Right ventricle myocardium superior (tissue), 1 donor: ENCODE data around the gene BRSK1. TPM values are rescaled to one million over a fixed set of nuclear protein-coding genes. Genes with fewer than 3 reads are reported as not detected.

ENCODE experiments used
- ATAC-seq: fragments of 200-7000 bp; cut with Tn5 transposase; one replicate; pipeline ENCODE4 v1.9.1; 2020; ENCODE audit warnings: mild to moderate bottlenecking; ENCODE audit not compliant: poor library complexity
- DNase-seq: peaks from one replicate; pipeline ENCODE4 v3.0.0-alpha.2; 2020
- intact Hi-C: fragments of 100-400 bp; cut with DNase I; formaldehyde crosslinking; loops from one replicate; pipeline ENCODE4 v1.11.2; 2022
- long read RNA-seq: library from polyadenylated mRNA; unstranded; transcript quantifications from one replicate; pipeline ENCODE4 v2.0.0, GENCODE V29; 2021
- total RNA-seq: library from RNA; stranded (reverse); fragmentation: NEBNext Ultra II Directional; extraction: Animal tissue kit (Norgen Biotek cat#: 25700); gene quantifications from one replicate; pipeline ENCODE4 v1.2.1, GENCODE V29; 2021
- donor health status: DM: no; HTN: yes; CAD: no; lungs with severe emphysema.

BRSK1 gene
- total RNA-seq: 1.6 TPM
- long read RNA-seq, partial matches to known transcripts: 1 of 1 reads
- long read RNA-seq, other reads (novel, unspliced or antisense): 0 of 1 reads

DNA sequence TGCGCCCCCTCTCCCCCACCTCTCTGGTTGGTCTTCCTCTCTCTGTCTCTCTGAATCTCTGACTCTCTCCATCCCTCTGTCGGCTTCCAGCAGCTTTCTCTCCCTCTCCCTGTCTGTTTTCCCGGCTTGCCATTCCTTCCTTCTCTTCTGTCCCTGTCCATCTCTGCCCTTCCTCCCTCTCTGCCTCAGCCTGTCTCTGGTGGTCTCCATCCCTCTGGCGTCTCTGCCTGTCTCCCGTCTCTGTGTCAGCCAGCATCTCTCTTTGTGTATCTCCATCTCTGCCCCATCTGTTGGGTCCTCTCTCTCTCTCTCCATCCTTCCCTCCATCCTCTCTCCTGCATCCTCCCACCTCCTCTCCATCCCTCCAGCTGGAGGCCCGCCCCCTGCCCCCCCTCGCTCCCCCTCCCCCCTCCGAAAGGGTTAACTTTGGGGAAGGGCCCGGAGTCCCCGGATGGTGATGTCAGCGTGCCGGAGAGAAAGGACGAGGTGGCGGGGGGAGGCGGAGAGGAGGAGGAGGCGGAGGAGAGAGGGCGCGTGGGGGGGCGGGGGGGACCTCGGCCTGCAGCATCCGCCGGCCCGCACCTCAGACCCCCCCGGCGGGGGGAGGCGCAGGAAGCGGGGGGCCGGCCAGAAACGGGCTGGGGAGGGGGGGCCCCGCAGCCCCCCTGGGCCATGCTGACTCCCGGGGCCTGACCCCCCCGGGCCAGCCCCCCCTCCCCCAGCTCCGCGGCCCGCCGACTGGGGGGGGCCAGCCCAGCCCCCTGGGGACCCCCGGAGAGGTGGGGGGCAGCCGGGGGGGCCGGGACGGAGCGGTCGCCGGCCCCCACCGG is at the start of gene BRSK1:
Gene BRSK1 (plus strand): TSS at position 450 of the 830 bp plus-strand sequence. CDS start 446 bp downstream, outside the sequence.
- DNase-seq (peak; percentile 71), ATAC-seq (no peak)
- intact Hi-C loops: no loop called here

DNA sequence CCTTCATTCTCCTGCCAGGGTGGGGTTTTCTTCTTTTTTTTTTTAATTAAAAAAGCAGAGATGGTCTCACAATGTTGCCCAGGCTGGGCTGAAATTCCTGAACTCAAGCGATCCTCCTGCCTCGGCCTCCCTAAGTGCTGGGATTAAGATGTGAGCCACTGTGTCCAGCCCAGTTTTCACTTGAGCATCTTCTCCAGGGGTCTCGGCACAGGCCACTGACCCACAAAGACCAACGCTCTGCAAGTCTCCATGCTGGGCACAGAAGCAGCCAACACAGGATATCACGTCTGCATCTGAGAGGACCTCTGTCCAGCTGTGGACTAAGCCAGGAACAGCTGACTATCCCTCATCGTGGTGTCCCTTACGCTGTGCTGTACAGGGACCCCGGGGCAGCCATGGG is 45.8 kb upstream of the BRSK1 start:
- ATAC-seq: no peak
- no peak for DNase-seq
- intact Hi-C loops: no loop called here

DNA sequence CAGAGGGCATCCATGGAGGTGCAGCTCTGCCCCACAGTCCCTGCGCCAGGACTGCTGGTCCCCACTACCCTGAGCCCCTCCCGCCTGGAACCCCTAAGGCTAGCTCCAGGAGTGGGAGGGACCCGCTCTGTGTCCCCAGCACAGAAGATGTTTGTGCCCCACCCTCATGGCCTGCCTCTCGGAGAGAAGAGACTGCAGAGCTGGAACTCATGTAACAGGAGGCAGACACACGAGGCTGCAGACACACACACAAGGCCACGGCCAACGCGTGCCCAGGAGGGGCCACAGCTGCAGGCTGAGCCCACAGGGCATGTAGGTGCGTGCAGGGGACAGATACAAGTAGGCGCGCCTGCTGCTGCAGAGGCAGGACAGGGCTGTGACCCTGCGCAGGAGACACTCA is 44.8 kb upstream of the BRSK1 start:
- intact Hi-C loops: no loop called here
- ATAC-seq (no peak), DNase-seq (no peak)

DNA sequence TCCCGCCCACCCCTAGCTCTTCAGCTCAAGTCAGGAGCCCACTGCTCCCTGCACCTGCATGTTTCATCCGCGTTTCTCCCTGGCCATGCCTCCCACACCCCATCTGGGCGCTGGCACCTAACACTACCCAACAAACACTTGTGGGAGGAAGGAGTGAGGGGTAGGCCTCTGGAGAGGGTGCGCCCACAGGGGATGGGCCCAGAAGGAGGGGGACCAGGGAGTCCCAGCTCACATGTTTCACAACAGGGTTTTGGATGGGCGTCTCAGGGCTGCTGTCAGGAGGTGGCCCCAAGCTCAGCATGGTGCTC is 43.1 kb upstream of the BRSK1 start:
- ATAC-seq: no peak
- DNase-seq: no peak
- intact Hi-C loops: no loop called here

DNA sequence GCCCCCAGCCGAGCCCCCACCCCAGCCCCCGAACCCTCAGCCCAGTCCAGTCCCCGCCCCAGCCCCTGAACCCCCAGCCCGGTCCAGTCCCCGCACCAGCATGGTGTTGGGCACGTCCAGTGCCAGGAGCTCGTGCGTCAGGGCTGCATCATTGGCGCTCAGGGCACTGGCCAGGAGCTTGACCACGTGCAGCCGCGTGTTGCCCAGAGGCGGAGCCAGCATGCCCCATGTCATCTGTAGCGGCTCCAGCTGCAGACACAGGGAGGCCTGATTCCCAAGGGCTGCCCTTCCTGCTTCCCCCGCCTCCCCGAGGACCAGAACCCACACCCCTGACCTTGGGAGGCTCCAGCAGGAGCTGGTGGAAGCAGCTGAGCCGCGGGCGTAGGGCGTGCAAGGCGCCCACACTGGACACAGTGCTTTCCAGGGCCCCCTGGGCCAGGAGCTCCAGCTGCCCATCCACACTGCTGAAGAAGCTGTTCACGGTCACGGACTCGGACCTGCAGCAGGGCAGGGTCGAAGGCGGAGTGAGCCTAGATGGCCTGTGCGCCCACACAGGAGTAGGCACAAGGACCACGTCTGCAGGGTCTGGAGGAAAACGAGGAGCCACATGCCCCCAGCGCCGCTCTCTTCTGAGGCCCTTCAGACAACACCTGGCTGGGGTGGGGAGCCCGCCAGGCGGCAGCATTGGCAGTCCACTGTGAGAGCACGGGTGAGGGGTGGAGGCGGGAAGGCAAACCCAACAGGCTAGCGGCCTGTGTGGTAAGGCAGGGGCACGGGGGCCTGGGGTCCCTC is 42.5 kb upstream of the BRSK1 start:
- DNase-seq: no peak
- no peak for ATAC-seq
- intact Hi-C loops: no loop called here

DNA sequence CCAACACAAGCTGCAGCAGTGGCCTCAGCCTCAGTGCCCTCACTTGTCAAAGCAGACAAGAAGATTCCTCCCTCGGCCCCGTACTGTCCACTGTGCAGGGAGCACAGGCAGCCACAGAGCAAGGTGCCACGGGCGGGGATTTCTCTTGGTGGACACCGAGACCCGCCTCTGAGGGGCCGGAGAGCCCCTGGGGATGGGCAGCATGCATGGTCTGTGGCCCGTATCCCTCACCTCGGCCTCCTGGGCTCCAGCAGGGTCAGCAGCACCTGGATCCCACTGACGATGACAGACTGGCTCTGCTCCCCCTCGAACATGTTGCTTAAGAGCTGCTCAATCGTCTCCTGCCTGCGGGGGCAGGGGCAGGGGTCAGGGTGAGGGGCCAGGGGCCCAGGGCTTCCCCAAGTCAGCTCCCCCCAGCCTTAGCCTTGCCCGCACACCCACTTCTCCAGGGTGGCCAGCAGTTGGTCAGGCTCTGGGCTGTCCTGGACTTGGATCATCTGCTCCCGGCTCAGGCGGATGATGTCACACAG is 41.8 kb upstream of the BRSK1 start:
- DNase-seq (no peak), ATAC-seq (no peak)
- intact Hi-C loops: no loop called here

DNA sequence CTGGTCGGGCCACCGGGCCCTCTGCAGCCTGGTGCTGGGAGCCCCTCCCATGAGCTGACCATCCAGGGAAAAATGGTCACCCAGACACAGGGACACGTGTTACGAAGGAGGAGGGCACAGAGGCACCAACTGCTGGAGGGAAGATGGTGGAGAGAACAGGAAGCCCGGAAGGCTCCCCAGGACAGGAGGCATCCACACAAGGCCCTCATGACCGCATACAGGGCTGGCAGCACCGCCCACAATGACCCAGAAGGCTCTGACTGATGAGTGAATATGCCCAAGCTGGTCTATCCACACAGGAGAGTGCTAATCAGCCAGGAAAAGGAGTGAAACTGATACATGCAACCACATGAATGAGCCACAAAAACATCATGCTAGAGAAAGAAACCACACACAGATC is 41.3 kb upstream of the BRSK1 start:
- intact Hi-C loops: no loop called here
- no peak for DNase-seq
- ATAC-seq: no peak

DNA sequence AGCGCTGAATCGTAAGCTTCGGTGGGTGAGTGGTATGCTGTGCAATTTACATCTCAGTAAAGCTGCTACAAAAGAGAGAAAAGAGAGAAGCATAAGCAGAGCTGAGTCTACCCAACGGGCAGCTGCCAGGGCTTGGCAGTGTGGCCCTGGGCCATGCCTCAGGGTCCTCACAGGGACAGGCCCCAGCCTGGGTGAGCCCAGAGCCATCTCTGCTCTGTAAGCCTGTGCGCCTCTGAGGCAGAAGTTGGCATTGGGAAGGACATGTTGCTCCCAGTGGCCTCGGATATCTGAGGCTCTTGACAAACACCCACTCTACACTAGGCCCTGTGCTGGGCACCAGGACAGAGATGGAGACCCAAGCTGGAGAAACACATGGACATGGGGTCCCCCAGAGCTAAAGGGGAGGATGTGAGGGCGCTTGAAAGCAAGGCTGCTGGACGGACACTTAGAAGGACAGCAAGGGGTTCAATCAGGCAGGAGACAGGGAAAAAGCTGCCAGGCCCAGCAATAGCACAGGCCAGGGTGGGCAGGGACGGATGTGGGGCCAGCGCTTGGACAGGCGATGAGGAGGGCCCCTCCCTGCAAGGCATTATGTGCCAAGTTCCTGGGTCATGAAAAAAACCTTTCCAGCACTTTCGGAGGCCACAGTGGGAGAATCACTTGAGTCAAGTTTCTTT is 39.7 kb upstream of the BRSK1 start:
- intact Hi-C loops: no loop called here
- ATAC-seq (no peak), DNase-seq (no peak)

DNA sequence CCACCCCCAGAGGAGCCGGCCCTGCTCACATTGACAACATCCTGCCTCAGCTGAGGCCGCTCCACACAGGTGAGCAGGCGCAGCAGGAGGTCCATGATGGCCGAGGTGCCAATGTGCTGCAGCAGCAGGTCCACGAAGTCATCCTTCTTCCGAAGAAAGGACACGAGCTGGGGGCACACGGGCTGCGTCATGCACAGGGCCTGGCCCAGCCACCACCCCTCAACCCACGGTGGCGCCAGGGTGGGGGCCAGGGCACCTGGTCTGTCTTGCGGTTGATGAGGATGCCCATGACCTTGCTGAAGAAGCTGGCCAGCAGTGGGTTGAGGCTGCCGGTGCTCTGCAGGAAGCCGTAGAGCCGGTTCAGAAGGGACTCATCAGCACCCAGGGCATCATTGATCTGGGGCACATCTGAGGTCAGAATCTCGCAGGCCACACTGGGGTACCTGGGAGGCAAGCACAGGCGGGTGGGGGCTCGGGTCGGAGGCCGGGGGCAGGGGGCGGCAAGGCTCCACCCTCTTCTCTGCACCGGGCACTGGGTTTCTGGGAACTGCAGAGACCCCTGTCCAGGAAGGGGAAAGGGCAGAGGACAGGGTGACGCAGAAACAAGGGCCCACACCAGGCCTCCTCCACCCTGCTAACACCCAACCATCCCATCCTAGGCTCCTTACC is 38.4 kb upstream of the BRSK1 start:
- intact Hi-C loops: no loop called here
- no peak for DNase-seq
- ATAC-seq: no peak

DNA sequence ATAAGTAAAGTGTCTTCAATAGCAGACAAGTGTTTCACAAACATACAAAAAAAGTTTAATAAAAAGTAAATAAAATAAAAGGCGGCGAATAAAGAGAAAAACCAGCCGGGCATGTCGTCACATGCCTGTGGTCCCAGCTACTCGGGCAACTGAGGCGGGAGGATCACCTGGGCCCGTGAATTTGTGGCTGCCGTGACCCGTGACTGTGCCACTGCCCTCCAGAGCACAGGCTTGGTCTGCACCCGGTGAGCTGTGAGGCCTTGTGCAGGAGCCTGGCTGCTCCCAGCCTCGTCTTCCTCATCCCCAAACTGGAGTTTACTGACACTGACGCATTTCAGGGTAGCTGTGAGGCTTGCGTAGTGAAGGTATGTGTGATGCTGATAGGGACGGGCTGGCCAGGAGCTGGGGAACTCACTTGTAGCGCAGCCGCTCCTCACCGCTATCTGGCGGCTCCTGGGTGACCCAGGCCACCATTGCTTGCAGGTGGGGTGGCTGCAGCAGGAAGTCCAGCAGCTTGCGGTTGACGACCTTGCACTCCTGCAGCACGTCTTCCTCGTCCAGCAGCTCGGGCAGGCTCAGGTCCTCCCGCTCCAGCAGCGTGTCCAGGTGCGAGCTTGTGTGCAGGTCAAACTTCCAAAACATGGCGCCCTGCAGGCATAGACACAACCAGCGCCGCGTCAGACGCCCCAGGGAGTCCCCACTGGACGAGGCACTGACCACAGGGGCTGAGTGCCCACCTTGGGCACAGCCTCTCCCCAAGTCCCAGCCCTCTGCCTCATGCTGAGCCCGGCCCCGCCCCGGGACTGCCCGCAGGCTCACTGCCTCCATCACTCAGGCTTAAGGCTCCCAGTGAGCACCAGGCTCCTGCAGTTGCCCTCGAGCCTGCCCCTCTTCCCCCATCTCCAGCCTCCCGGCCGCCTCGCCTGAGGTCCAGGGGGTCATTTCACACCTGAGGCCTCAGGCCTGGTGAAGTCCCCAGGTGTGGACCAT is 37.0 kb upstream of the BRSK1 start:
- intact Hi-C loops: no loop called here
- DNase-seq (no peak), ATAC-seq (no peak)

DNA sequence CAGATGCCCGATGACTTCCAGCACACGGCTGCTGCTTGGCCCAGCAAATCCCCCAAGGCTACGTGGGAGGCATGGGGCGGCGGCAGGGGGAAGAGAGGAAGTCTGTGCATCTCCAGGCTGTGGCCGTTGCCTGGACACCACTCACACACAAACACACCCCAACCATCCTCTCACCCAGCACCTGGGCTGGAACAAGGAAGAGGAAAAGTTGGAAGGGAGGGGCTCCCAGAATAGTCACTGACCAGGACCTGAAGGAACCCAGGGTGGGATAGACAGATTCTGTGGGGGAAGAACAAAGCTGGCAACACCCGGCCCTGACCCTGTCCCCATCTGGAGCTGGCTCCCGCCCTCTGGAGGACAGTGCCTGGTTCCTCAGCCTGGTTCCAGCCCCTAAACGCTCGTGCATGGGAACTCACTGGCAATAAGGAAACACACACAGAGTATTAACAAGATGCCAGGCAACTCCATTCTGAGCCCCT is 36.1 kb upstream of the BRSK1 start:
- DNase-seq: peak; percentile 70
- peak; percentile 72 for ATAC-seq
- intact Hi-C loops: no loop called here

DNA sequence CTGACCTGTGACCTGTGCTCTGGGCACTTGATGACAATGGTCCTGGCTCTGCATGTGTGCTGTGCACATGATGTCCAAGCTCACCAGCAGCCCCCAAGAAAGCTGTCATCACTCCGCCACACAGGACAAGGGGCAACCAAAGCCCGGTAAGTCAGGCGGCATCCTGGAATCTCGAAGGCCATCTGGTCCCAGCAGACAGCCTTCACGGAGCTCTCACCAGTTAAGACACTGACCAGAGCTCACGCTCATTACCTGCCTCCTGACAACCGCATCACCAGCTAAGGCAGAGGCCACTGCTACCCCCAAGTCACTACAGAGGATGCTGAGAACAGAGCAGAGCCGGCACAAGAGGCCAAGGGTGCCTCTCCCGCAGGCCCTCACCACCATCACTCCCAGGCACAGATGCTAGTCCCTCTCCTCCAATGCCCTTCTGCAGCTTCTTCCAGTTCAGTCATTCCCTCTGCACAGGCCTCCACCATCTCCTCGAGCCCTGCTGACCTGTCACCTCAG is 35.6 kb upstream of the BRSK1 start:
- DNase-seq (no peak), ATAC-seq (no peak)
- intact Hi-C loops: no loop called here

DNA sequence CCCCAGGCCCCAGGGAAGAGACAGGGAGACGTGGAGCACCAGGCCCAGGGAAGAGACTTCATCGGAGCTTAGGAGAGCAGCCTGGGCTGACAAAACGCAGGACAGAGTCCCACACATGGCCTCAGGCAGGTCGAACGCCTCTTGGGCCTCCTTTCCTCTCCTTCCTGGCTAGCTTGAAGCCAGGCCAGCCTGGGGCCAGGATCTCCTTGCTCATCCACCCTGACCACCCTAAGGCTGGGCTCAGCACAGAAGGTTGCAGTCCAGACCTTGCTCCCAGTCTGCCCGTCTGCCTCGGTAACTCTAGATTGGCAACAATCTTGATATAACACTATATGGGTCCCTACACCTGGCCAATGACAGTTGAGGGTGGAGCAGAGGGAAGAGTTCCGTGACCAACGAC is 35.1 kb upstream of the BRSK1 start:
- ATAC-seq (no peak), DNase-seq (no peak)
- intact Hi-C loops: no loop called here

DNA sequence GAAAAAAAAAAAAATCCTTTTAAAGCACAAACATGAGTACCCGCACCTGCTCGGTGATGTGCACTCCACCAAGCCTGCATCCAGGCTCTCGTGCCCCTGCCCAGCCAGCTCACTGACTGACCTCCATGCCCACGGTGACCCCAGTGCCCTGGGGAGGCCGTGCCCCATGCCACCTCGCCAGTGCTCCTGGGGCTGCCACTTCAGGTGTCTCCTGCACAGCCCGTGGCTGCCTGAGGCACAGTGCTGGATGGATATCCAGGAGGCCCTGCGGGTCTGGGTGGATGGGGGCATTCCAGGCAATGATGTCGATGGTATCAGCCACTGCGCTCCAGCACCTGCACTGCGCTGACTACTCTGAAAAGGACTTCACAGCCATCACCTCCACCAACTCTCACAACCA is 34.0 kb upstream of the BRSK1 start:
- no peak for ATAC-seq
- no peak for DNase-seq
- intact Hi-C loops: no loop called here

DNA sequence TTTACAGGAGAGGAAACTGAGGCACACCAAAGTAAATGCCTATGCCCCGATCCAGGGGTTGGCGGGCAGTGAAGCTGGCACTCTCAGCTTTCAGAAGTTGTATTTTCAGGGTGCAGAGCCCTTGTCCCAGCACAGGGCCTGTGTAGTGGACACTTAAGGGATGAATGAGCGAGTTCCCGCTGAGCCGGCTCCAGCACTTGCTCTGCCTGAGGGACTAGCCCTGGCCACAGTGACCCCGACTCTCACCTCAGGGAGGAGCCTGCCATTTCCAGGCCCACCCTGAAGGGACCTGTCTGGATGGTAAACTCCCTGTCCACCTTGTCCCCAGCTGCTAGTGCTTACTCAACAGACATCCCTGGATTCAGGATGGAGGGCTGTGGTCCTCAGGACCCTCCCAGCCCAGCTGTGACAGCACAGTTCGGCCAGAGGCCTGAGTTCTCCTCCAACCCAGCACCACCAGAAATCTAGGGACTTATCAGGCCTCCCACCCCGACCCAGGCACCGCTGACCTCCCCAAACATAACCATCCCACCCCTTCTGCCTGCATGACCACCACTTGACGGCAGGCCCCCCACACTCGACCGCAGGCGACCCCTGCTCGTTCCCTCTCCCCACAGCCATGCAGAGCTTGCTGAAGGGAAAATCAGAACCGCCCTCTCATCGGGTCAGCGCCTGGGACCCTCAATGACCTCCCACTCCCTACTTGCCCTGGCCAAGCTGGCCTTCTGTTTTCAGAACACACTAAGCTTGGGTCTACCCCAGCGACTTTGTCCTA is 33.3 kb upstream of the BRSK1 start:
- DNase-seq (no peak), ATAC-seq (no peak)
- intact Hi-C loops: no loop called here

DNA sequence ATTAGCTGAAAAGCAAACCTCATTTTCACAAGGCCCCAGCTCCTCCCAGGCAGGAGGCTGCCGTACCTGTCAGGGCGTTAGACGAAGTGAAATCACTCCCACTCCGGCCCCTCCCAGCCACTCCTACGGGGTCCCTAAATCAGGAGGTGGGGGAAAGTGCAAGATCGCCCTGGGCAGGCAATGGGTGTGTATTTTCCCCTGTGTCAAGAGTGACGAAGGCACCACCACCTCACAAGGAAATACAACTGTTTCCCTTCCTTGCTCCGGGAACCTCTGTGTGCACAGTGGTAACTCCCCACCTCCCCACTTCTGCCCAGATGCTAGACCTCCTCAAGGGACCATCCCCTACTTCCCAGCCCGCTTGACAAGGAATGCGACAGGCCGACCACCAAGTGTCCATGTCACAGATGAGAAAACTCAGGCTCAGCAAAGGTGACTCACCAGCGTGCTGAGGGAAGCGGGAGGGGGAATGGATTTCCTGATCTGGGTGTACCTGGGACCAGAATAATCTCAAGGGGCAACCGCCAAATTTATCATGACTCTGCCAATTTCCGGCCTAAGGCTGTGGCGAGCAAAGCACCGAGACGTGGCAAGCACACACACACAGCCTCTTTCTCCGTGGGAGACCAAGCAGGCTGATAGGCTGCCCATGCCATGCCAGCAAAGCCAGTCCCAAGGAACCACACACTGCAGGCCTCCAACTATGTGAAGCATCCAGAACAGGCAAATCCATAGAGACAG is 32.3 kb upstream of the BRSK1 start:
- ATAC-seq (no peak), DNase-seq (no peak)

More for the DNA sequence above, 32.3 kb upstream of the BRSK1 start:
- intact Hi-C loops: no loop called here
